ENCODE measurements around the gene THRA. TPM values are rescaled to one million over a fixed set of nuclear protein-coding genes. Genes with fewer than 3 reads are reported as not detected.

Gene THRA
- polyA plus RNA-seq, 1 donor (not counting 4 experiments of a cell fraction or from before 2014, with no cell fraction given), result 4.5 TPM

- Histone ChIP-seq H3K27me3 (ENCODE audit: control insufficient read depth, extremely low read depth, insufficient read depth, low read length) (no peaks in the 10 kb centered on the region), H3K4me3 (ENCODE audit: control insufficient read depth in 2 of 3, extremely low read depth in 1 of 3, insufficient read depth in 2 of 3, low read depth in 1 of 3, low read length in 3 of 3) (no peak overlapping the region), H3K9me1 (ENCODE audit: control insufficient read depth, extremely low read depth, insufficient read depth, low read length) (no peaks in the 10 kb centered on the region), H3K4me1 (ENCODE audit: control insufficient read depth, extremely low read depth, insufficient read depth, low read length) (peaks cover 58% of the 10 kb centered on the region), H4K20me1 (ENCODE audit: control insufficient read depth, extremely low read depth, insufficient read depth, low read length) (no peaks in the 10 kb centered on the region), H3K79me2 (ENCODE audit: control insufficient read depth, insufficient read depth, low read length) (no peaks in the 10 kb centered on the region), H3K9ac (ENCODE audit: control insufficient read depth, extremely low read depth, insufficient read depth, low read length) (no peak overlapping the region), H2AFZ (ENCODE audit: control insufficient read depth, low read length) (no peak overlapping the region), H3K4me2 (ENCODE audit: control insufficient read depth, extremely low read depth, insufficient read depth, low read depth, low read length) (peak overlapping the region; percentile 35), H3K27ac (ENCODE audit: control insufficient read depth, insufficient read depth, low read length) (no peak overlapping the region), H3K36me3 (ENCODE audit: control insufficient read depth in 2 of 2, extremely low read depth in 1 of 2, insufficient read depth in 2 of 2, low read length in 2 of 2) (no peaks in the 10 kb centered on the region), H3K9me3 (ENCODE audit: control insufficient read depth, low read depth, low read length) (no peaks in the 10 kb centered on the region)
- TF ChIP-seq CTCF (optimal IDR thresholded peaks at IDR 0.05 in 1 of 3, IDR thresholded peaks at IDR 0.05 in 1 of 3, conservative IDR thresholded peaks at IDR 0.05 in 1 of 3; ENCODE audit: extremely low read depth in 1 of 3, insufficient read depth in 2 of 3, low read length in 3 of 3) (no peak), EZH2 (IDR thresholded peaks at IDR 0.05; ENCODE audit: low read length) (no peak)
- DNase-seq (ENCODE audit: low read depth, low spot score), result no peak
- dilution Hi-C loops (cut with MboI; ENCODE audit: extremely low pct_ligation_motif_present, low sequenced_read_pairs), result no loop called here
- no peak for FAIRE-seq
Measured at GRCh38 chr17:40072040-40072734, 9.4 kb downstream of the THRA start.

GRCh38 chr17:40072735-40073346 is 10.1 kb downstream of the THRA start:
- no peaks in the 10 kb centered on the region for H3K27me3 ChIP-seq (ENCODE audit: control insufficient read depth, extremely low read depth, insufficient read depth, low read length)
- H3K9ac ChIP-seq (ENCODE audit: control insufficient read depth, extremely low read depth, insufficient read depth, low read length), result no peak overlapping the region
- DNase-seq (ENCODE audit: low read depth, low spot score) (no peak), FAIRE-seq (no peak)
- H3K4me2 ChIP-seq (ENCODE audit: control insufficient read depth, extremely low read depth, insufficient read depth, low read depth, low read length), result no peak overlapping the region
- no peaks in the 10 kb centered on the region for H3K9me1 ChIP-seq (ENCODE audit: control insufficient read depth, extremely low read depth, insufficient read depth, low read length)
- H3K4me1 ChIP-seq (ENCODE audit: control insufficient read depth, extremely low read depth, insufficient read depth, low read length), result peaks cover 57% of the 10 kb centered on the region
- no peaks in the 10 kb centered on the region for H3K79me2 ChIP-seq (ENCODE audit: control insufficient read depth, insufficient read depth, low read length)
- H4K20me1 ChIP-seq (ENCODE audit: control insufficient read depth, extremely low read depth, insufficient read depth, low read length), result no peaks in the 10 kb centered on the region
- H2AFZ ChIP-seq (ENCODE audit: control insufficient read depth, low read length), result no peak overlapping the region
- no peaks in the 10 kb centered on the region for H3K9me3 ChIP-seq (ENCODE audit: control insufficient read depth, low read depth, low read length)
- H3K36me3 ChIP-seq (ENCODE audit: control insufficient read depth in 2 of 2, extremely low read depth in 1 of 2, insufficient read depth in 2 of 2, low read length in 2 of 2), result no peaks in the 10 kb centered on the region
- H3K4me3 ChIP-seq (ENCODE audit: control insufficient read depth in 2 of 3, extremely low read depth in 1 of 3, insufficient read depth in 2 of 3, low read depth in 1 of 3, low read length in 3 of 3), result no peak overlapping the region
- H3K27ac ChIP-seq (ENCODE audit: control insufficient read depth, insufficient read depth, low read length), result no peak overlapping the region
- TF ChIP-seq CTCF (optimal IDR thresholded peaks at IDR 0.05 in 1 of 3, IDR thresholded peaks at IDR 0.05 in 1 of 3, conservative IDR thresholded peaks at IDR 0.05 in 1 of 3; ENCODE audit: extremely low read depth in 1 of 3, insufficient read depth in 2 of 3, low read length in 3 of 3), result no peak
- no peak for TF ChIP-seq EZH2 (IDR thresholded peaks at IDR 0.05; ENCODE audit: low read length)
- dilution Hi-C loops (cut with MboI; ENCODE audit: extremely low pct_ligation_motif_present, low sequenced_read_pairs), result no loop called here
